ENCODE data around the gene GAGE12H. TPM values are rescaled to one million over a fixed set of nuclear protein-coding genes. Genes with fewer than 3 reads are reported as not detected.
"Not testable (repeated sequence)": the region's sequence is repeated elsewhere in the genome, so short reads cannot be mapped to it uniquely, and the experiment has no call there.

The GAGE12H gene
- total and polyA plus RNA-seq, 2 donors (not counting 1 experiment from before 2014, with no cell fraction given), result not detected

GRCh38 chrX:49570100-49570499 lies 9.6 kb upstream of the GAGE12H start, which contains the start of gene GAGE12G:
Gene GAGE12G (plus strand): TSS chrX:49570400. CDS start chrX:49571555, 1,155 bp downstream.
- H3K79me2 ChIP-seq (ENCODE audit: control insufficient read depth, insufficient read depth, low read length); H3K27me3 ChIP-seq (ENCODE audit: control insufficient read depth, insufficient read depth, low read length); H3K27ac ChIP-seq (ENCODE audit: insufficient read depth, low read length); H3K4me1 ChIP-seq (ENCODE audit: control insufficient read depth, extremely low read depth, insufficient read depth, low read length); H4K20me1 ChIP-seq (ENCODE audit: control insufficient read depth, extremely low read depth, insufficient read depth, low read length); H3K9me3 ChIP-seq (ENCODE audit: control insufficient read depth, insufficient read depth, low read depth, low read length); H3K36me3 ChIP-seq (ENCODE audit: control insufficient read depth, insufficient read depth, low read length); H3K4me2 ChIP-seq (ENCODE audit: extremely low read depth, insufficient read depth, low read length); H3K4me3 ChIP-seq (replicated peaks in 1 of 4; ENCODE audit: control extremely low read depth in 1 of 4, insufficient read depth in 1 of 4, low read depth in 3 of 4, low read length in 4 of 4); H3K9ac ChIP-seq (ENCODE audit: insufficient read depth, low read length); DNase-seq (ENCODE audit: low read depth in 2 of 2); H2AFZ ChIP-seq (ENCODE audit: low read length): not testable (repeated sequence)

DNA sequence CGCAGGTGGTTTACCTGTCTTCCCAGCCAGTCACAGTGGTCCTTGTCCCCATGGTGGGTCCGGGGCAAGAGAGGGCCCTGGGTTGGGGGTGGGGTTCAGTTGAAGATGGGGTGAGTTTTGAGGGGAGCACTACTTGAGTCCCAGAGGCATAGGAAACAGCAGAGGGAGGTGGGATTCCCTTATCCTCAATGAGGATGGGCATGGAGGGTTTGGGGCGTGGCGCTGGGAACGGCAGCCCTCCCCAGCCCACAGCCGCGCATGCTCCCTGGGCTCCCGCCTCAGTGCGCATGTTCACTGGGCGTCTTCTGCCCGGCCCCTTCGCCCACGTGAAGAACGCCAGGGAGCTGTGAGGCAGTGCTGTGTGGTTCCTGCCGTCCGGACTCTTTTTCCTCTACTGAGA lies 9.4 kb downstream of the GAGE12H start, which contains the start of gene GAGE2A:
TSS of gene GAGE2A (plus strand) at position 301 of the 400 bp plus-strand sequence. CDS start 1,155 bp downstream, outside the sequence.
- H3K4me3 ChIP-seq (replicated peaks in 1 of 4; ENCODE audit: control extremely low read depth in 1 of 4, insufficient read depth in 1 of 4, low read depth in 3 of 4, low read length in 4 of 4); H3K9ac ChIP-seq (ENCODE audit: insufficient read depth, low read length); H3K27ac ChIP-seq (ENCODE audit: insufficient read depth, low read length); H3K27me3 ChIP-seq (ENCODE audit: control insufficient read depth, insufficient read depth, low read length); H3K36me3 ChIP-seq (ENCODE audit: control insufficient read depth, insufficient read depth, low read length); H4K20me1 ChIP-seq (ENCODE audit: control insufficient read depth, extremely low read depth, insufficient read depth, low read length); H3K79me2 ChIP-seq (ENCODE audit: control insufficient read depth, insufficient read depth, low read length); H2AFZ ChIP-seq (ENCODE audit: low read length); DNase-seq (ENCODE audit: low read depth in 2 of 2); H3K4me1 ChIP-seq (ENCODE audit: control insufficient read depth, extremely low read depth, insufficient read depth, low read length); H3K9me3 ChIP-seq (ENCODE audit: control insufficient read depth, insufficient read depth, low read depth, low read length); H3K4me2 ChIP-seq (ENCODE audit: extremely low read depth, insufficient read depth, low read length): not testable (repeated sequence)

DNA sequence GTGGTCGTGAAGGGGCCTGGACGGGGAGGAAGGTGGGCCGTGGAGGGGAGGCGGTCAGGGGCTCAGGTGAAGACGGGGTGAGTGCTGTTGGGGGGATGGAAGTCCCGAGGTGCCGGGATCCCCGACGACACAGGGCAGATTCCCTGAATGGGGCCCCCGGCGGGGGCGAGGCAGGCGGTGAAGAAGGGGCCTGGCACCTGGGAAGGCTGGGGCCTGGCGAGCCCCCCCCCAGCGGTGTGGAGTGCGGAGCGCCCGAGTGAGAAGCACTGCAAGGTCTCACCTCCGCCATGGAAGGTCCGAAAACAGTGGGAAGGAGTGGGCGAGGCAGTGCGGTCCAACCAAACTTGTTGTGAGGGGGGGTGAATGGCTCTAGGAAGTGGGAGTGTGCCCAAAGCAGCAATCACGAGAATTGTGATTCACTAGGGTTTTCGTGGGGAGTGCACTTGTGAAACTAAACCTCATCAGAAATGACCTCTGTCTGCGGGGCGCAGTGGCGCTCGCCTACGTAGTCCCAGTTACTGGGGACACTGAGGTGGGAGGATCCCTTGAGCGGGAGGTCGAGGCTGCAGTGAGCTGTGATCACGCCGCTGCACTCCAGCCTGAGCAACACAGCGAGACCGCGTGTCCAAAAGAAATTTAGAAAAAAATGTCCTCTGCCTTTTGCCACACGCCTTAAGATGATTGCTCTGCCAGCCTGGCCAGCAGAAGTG lies 10.2 kb downstream of the GAGE12H start:
- not testable (repeated sequence) for H3K9ac ChIP-seq (ENCODE audit: insufficient read depth, low read length)

DNA sequence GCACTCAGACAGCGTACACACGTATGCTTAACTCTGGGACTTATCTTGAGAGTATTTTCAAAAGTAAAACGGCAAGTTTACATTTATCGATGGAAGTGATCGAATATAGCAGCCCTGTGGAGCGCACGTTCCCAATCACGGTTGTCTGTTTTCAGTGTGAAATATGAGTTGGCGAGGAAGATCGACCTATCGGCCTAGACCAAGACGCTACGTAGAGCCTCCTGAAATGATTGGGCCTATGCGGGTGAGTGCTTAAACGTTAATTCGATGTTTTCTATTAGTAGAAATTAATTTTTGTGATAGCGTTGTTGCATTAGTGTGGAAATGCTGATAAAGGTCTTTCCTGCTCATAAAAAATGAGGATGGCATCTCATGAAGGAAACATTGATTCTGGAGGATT lies 10.7 kb downstream of the GAGE12H start:
- not testable (repeated sequence) for H3K27me3 ChIP-seq (ENCODE audit: control insufficient read depth, insufficient read depth, low read length); H3K9ac ChIP-seq (ENCODE audit: insufficient read depth, low read length); H3K4me1 ChIP-seq (ENCODE audit: control insufficient read depth, extremely low read depth, insufficient read depth, low read length); H4K20me1 ChIP-seq (ENCODE audit: control insufficient read depth, extremely low read depth, insufficient read depth, low read length); DNase-seq (ENCODE audit: low read depth in 2 of 2); H3K79me2 ChIP-seq (ENCODE audit: control insufficient read depth, insufficient read depth, low read length); H3K4me3 ChIP-seq (replicated peaks in 1 of 4; ENCODE audit: control extremely low read depth in 1 of 4, insufficient read depth in 1 of 4, low read depth in 3 of 4, low read length in 4 of 4); H3K36me3 ChIP-seq (ENCODE audit: control insufficient read depth, insufficient read depth, low read length); H3K27ac ChIP-seq (ENCODE audit: insufficient read depth, low read length); H3K4me2 ChIP-seq (ENCODE audit: extremely low read depth, insufficient read depth, low read length); H3K9me3 ChIP-seq (ENCODE audit: control insufficient read depth, insufficient read depth, low read depth, low read length); H2AFZ ChIP-seq (ENCODE audit: low read length)

More for the DNA sequence above, 10.2 kb downstream of the GAGE12H start:
- H3K79me2 ChIP-seq (ENCODE audit: control insufficient read depth, insufficient read depth, low read length); H3K27ac ChIP-seq (ENCODE audit: insufficient read depth, low read length); H2AFZ ChIP-seq (ENCODE audit: low read length); H3K36me3 ChIP-seq (ENCODE audit: control insufficient read depth, insufficient read depth, low read length); DNase-seq (ENCODE audit: low read depth in 2 of 2); H3K27me3 ChIP-seq (ENCODE audit: control insufficient read depth, insufficient read depth, low read length); H3K4me3 ChIP-seq (replicated peaks in 1 of 4; ENCODE audit: control extremely low read depth in 1 of 4, insufficient read depth in 1 of 4, low read depth in 3 of 4, low read length in 4 of 4); H3K4me1 ChIP-seq (ENCODE audit: control insufficient read depth, extremely low read depth, insufficient read depth, low read length); H3K9me3 ChIP-seq (ENCODE audit: control insufficient read depth, insufficient read depth, low read depth, low read length); H3K4me2 ChIP-seq (ENCODE audit: extremely low read depth, insufficient read depth, low read length); H4K20me1 ChIP-seq (ENCODE audit: control insufficient read depth, extremely low read depth, insufficient read depth, low read length): not testable (repeated sequence)

- not testable (repeated sequence) for H3K4me3 ChIP-seq (replicated peaks in 1 of 4; ENCODE audit: control extremely low read depth in 1 of 4, insufficient read depth in 1 of 4, low read depth in 3 of 4, low read length in 4 of 4); H4K20me1 ChIP-seq (ENCODE audit: control insufficient read depth, extremely low read depth, insufficient read depth, low read length); H3K79me2 ChIP-seq (ENCODE audit: control insufficient read depth, insufficient read depth, low read length); H3K27me3 ChIP-seq (ENCODE audit: control insufficient read depth, insufficient read depth, low read length); H3K9me3 ChIP-seq (ENCODE audit: control insufficient read depth, insufficient read depth, low read depth, low read length); DNase-seq (ENCODE audit: low read depth in 2 of 2); H3K4me2 ChIP-seq (ENCODE audit: extremely low read depth, insufficient read depth, low read length); H3K27ac ChIP-seq (ENCODE audit: insufficient read depth, low read length); H3K36me3 ChIP-seq (ENCODE audit: control insufficient read depth, insufficient read depth, low read length); H3K4me1 ChIP-seq (ENCODE audit: control insufficient read depth, extremely low read depth, insufficient read depth, low read length); H3K9ac ChIP-seq (ENCODE audit: insufficient read depth, low read length); H2AFZ ChIP-seq (ENCODE audit: low read length)
These were observed 19.0 kb downstream of the GAGE12H start, which contains the start of gene GAGE1 for GRCh38 chrX:49598720-49599119. Gene GAGE1 (plus strand): TSS chrX:49599020. CDS start chrX:49600175, 1,155 bp downstream.

All from fibroblast of lung (primary cell).